GM12878 (cell line): Measurements from ENCODE around the gene HNRNPF. TPM values are rescaled to one million over a fixed set of nuclear protein-coding genes. Genes with fewer than 3 reads are reported as not detected.
A peak's percentile ranks its signal among the peaks of the same experiment; 100 is the strongest.

Experiments used
- ASH2L ChIP-seq: fragments of 300-600, 200-600 bp; sonication (generic); IDR thresholded peaks from 2 replicates; pipeline ENCODE4 v1.6.1; 2017; ENCODE audit warnings: low read depth, mild to moderate bottlenecking, borderline replicate concordance
- CEBPB ChIP-seq, 2 experiments: fragments of 150-350 bp in 1 of 2; IDR thresholded peaks; 2 replicates each; pipeline ENCODE4 v1.6.1; 2012 to 2014; ENCODE audit warnings: low read depth in 2 of 2, low read length in 2 of 2, borderline replicate concordance in 1 of 2, inconsistent platforms in 1 of 2
- ESRRA ChIP-seq: IDR thresholded peaks from 2 replicates; pipeline ENCODE4 v1.6.1; 2012; ENCODE audit warnings: mild to moderate bottlenecking, low read length, improper control_type of control experiment
- NR2C2 ChIP-seq: IDR thresholded peaks from 2 replicates; pipeline ENCODE4 v1.6.1; 2011; ENCODE audit warnings: borderline replicate concordance, low read depth; ENCODE audit not compliant: control insufficient read depth, insufficient read length
- POLR2AphosphoS5 ChIP-seq: IDR thresholded peaks from 2 replicates; pipeline ENCODE4 v1.6.1; 2011; ENCODE audit warnings: mild to moderate bottlenecking, low read length, inconsistent platforms
- RBBP5 ChIP-seq: fragments of 200-600 bp; sonication (generic); conservative IDR thresholded peaks from 2 replicates; pipeline ENCODE4 v1.6.1; 2016
- SIX5 ChIP-seq: IDR thresholded peaks from 2 replicates; pipeline ENCODE4 v1.6.1; 2011; ENCODE audit warnings: mild to moderate bottlenecking, low read depth, low read length, moderate library complexity; ENCODE audit not compliant: severe bottlenecking
- polyA plus RNA-seq, 11 experiments: library from polyadenylated mRNA; depleted of rRNA in 4 of 11; unstranded in 6 of 11; stranded (reverse) in 5 of 11; fragments of >200 nt; fragmentation: Nextera tagmentation in 4 of 11; fragmentation: Illumina TruSeq in 1 of 11; extraction: Ambion mirVana in 4 of 11; extraction: Trizol in 1 of 11; gene quantifications; 1 replicate in 1 of 11; 2 replicates in 10 of 11; pipeline versions ENCODE4 v1.2.1 to v1.2.3, GENCODE V29; 2011 to 2016; ENCODE audit warnings: inconsistent platforms in 2 of 11, missing spikeins in 2 of 11, low read depth in 1 of 11
- total RNA-seq, 4 experiments: library from RNA; depleted of rRNA in 3 of 4; stranded (reverse); fragments of >200 nt in 3 of 4; fragmentation: Illumina TruSeq in 1 of 4; extraction: Trizol in 1 of 4; gene quantifications; 2 replicates each; pipeline versions ENCODE4 v1.2.1 to v1.2.3, GENCODE V29; 2013 to 2021
- TF ChIP-seq, protein P1 (sequence below): fragments of 450-650 bp; IDR thresholded peaks from 2 replicates; pipeline ENCODE4 v1.6.1; 2016; ENCODE audit warnings: mild to moderate bottlenecking, moderate library complexity, borderline replicate concordance
- TF ChIP-seq, protein P2 (sequence below): IDR thresholded peaks from 2 replicates; pipeline ENCODE4 v1.6.1; 2012; ENCODE audit warnings: mild to moderate bottlenecking, low read depth, low read length
- TF ChIP-seq, protein P3 (sequence below): fragments of 450-650 bp; IDR thresholded peaks from 2 replicates; pipeline ENCODE4 v1.6.1; 2016; ENCODE audit warnings: mild to moderate bottlenecking
- TF ChIP-seq, protein P4 (sequence below): fragments of 450-650 bp; IDR thresholded peaks from 2 replicates; pipeline ENCODE4 v1.6.1; 2014; ENCODE audit warnings: mild to moderate bottlenecking
- TF ChIP-seq, protein P5 (sequence below): IDR thresholded peaks from 2 replicates; pipeline ENCODE4 v1.6.1; 2012; ENCODE audit warnings: low read length, inconsistent platforms
- TF ChIP-seq, protein P6 (sequence below): fragments of 450-650 bp; IDR thresholded peaks from 2 replicates; pipeline ENCODE4 v1.6.1; 2017; ENCODE audit warnings: mild to moderate bottlenecking, low read depth, inconsistent platforms; ENCODE audit not compliant: poor library complexity, severe bottlenecking

Gene HNRNPF
- total and polyA plus RNA-seq, 10 of the 15 experiments (the other 5 are each of a cell fraction or from before 2014, with no cell fraction given): 156 to 373 (median 293) TPM

DNA sequence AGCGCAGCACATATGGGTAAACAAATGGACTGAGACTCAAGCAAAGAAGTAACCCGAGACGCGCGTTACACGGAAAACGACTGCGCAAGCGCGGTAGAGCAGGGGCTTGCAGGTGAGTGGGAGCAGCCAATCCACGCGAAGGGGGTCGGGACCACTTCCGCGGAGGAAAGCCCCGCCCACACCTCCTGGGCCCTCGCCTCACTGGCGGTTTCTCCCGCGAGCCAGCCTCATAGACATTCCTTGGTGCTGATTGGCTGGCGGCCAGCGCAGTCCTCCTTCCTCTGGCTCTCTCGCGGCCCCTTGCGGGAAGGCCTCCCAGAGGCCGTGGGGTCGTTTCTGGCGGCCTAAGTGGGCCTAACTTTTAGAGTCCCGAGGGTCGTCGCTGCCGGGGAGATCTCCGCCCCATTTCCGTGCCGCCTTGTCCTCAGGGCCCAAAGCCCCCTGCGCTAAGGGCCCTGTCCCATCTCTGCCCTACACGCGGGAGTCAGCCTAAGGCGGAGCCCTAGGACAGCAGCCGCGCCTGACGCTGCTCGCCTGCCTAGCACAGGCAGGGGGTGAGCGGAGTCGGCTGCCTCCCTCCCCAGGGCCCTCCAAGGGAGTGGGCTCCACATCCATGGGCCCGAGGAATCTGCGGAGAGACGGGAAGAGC is 46.7 kb downstream of the HNRNPF start (continued):
- TF ChIP-seq, protein P1, sequence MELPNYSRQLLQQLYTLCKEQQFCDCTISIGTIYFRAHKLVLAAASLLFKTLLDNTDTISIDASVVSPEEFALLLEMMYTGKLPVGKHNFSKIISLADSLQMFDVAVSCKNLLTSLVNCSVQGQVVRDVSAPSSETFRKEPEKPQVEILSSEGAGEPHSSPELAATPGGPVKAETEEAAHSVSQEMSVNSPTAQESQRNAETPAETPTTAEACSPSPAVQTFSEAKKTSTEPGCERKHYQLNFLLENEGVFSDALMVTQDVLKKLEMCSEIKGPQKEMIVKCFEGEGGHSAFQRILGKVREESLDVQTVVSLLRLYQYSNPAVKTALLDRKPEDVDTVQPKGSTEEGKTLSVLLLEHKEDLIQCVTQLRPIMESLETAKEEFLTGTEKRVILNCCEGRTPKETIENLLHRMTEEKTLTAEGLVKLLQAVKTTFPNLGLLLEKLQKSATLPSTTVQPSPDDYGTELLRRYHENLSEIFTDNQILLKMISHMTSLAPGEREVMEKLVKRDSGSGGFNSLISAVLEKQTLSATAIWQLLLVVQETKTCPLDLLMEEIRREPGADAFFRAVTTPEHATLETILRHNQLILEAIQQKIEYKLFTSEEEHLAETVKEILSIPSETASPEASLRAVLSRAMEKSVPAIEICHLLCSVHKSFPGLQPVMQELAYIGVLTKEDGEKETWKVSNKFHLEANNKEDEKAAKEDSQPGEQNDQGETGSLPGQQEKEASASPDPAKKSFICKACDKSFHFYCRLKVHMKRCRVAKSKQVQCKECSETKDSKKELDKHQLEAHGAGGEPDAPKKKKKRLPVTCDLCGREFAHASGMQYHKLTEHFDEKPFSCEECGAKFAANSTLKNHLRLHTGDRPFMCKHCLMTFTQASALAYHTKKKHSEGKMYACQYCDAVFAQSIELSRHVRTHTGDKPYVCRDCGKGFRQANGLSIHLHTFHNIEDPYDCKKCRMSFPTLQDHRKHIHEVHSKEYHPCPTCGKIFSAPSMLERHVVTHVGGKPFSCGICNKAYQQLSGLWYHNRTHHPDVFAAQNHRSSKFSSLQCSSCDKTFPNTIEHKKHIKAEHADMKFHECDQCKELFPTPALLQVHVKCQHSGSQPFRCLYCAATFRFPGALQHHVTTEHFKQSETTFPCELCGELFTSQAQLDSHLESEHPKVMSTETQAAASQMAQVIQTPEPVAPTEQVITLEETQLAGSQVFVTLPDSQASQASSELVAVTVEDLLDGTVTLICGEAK: no peak
- TF ChIP-seq ASH2L (no peak), ESRRA (no peak), POLR2AphosphoS5 (peak; percentile 62; the same call in 1 of the 2 replicates), CEBPB (IDR thresholded peaks at IDR 0.05; ENCODE audit: borderline replicate concordance in 1 of 2, low read depth in 2 of 2, low read length in 2 of 2) (no peak), SIX5 (no peak), RBBP5 (no peak), NR2C2 (no peak)
- TF ChIP-seq, protein P2, sequence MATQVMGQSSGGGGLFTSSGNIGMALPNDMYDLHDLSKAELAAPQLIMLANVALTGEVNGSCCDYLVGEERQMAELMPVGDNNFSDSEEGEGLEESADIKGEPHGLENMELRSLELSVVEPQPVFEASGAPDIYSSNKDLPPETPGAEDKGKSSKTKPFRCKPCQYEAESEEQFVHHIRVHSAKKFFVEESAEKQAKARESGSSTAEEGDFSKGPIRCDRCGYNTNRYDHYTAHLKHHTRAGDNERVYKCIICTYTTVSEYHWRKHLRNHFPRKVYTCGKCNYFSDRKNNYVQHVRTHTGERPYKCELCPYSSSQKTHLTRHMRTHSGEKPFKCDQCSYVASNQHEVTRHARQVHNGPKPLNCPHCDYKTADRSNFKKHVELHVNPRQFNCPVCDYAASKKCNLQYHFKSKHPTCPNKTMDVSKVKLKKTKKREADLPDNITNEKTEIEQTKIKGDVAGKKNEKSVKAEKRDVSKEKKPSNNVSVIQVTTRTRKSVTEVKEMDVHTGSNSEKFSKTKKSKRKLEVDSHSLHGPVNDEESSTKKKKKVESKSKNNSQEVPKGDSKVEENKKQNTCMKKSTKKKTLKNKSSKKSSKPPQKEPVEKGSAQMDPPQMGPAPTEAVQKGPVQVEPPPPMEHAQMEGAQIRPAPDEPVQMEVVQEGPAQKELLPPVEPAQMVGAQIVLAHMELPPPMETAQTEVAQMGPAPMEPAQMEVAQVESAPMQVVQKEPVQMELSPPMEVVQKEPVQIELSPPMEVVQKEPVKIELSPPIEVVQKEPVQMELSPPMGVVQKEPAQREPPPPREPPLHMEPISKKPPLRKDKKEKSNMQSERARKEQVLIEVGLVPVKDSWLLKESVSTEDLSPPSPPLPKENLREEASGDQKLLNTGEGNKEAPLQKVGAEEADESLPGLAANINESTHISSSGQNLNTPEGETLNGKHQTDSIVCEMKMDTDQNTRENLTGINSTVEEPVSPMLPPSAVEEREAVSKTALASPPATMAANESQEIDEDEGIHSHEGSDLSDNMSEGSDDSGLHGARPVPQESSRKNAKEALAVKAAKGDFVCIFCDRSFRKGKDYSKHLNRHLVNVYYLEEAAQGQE: no peak
- TF ChIP-seq, protein P3, sequence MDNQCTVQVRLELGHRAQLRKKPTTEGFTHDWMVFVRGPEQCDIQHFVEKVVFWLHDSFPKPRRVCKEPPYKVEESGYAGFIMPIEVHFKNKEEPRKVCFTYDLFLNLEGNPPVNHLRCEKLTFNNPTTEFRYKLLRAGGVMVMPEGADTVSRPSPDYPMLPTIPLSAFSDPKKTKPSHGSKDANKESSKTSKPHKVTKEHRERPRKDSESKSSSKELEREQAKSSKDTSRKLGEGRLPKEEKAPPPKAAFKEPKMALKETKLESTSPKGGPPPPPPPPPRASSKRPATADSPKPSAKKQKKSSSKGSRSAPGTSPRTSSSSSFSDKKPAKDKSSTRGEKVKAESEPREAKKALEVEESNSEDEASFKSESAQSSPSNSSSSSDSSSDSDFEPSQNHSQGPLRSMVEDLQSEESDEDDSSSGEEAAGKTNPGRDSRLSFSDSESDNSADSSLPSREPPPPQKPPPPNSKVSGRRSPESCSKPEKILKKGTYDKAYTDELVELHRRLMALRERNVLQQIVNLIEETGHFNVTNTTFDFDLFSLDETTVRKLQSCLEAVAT: no peak
- TF ChIP-seq, protein P4, sequence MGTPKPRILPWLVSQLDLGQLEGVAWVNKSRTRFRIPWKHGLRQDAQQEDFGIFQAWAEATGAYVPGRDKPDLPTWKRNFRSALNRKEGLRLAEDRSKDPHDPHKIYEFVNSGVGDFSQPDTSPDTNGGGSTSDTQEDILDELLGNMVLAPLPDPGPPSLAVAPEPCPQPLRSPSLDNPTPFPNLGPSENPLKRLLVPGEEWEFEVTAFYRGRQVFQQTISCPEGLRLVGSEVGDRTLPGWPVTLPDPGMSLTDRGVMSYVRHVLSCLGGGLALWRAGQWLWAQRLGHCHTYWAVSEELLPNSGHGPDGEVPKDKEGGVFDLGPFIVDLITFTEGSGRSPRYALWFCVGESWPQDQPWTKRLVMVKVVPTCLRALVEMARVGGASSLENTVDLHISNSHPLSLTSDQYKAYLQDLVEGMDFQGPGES: no peak
- TF ChIP-seq, protein P5, sequence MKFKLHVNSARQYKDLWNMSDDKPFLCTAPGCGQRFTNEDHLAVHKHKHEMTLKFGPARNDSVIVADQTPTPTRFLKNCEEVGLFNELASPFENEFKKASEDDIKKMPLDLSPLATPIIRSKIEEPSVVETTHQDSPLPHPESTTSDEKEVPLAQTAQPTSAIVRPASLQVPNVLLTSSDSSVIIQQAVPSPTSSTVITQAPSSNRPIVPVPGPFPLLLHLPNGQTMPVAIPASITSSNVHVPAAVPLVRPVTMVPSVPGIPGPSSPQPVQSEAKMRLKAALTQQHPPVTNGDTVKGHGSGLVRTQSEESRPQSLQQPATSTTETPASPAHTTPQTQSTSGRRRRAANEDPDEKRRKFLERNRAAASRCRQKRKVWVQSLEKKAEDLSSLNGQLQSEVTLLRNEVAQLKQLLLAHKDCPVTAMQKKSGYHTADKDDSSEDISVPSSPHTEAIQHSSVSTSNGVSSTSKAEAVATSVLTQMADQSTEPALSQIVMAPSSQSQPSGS: no peak
- TF ChIP-seq, protein P6, sequence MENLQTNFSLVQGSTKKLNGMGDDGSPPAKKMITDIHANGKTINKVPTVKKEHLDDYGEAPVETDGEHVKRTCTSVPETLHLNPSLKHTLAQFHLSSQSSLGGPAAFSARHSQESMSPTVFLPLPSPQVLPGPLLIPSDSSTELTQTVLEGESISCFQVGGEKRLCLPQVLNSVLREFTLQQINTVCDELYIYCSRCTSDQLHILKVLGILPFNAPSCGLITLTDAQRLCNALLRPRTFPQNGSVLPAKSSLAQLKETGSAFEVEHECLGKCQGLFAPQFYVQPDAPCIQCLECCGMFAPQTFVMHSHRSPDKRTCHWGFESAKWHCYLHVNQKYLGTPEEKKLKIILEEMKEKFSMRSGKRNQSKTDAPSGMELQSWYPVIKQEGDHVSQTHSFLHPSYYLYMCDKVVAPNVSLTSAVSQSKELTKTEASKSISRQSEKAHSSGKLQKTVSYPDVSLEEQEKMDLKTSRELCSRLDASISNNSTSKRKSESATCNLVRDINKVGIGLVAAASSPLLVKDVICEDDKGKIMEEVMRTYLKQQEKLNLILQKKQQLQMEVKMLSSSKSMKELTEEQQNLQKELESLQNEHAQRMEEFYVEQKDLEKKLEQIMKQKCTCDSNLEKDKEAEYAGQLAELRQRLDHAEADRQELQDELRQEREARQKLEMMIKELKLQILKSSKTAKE: no peak
